Stimulated activated CD4-positive, alpha-beta T cell treated with anti-CD3 and anti-CD28 coated beads, Interleukin-15, amount 100 ng/mL, for 48 hours (primary cell): ENCODE results near the gene HSP90AB1.

Experiments used
- DNase-seq, 2 donors: peaks; one replicate each; pipeline ENCODE4 v3.0.0-alpha.2; 2020; ENCODE audit warnings: low read depth in 2 of 2

Gene HSP90AB1

DNA sequence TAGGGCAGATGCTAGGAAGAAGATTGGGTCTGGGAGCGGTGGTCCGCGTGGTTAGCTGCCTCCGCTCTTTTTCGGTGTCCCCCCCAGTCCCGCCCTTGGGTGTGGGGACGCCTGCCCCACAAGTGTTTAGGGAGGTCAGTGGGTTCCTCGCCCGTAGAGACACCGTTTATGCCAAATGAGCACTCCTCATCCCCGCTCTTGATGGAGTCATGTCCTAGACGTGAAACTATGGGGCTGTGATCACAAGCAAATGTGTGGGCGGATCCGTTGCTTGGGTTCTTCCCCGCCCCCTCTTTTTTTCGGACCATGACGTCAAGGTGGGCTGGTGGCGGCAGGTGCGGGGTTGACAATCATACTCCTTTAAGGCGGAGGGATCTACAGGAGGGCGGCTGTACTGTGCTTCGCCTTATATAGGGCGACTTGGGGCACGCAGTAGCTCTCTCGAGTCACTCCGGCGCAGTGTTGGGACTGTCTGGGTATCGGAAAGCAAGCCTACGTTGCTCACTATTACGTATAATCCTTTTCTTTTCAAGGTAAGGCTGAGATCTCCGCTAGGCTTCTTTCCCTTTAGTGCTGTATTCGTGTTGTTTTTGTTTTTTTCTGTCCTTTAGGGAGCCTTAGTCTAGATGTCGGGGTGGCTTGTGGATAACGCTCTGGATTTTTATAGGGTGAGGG is at the start of gene HSP90AB1:
TSS of gene HSP90AB1 (plus strand) at position 439 of the 675 bp plus-strand sequence. CDS start 1,529 bp downstream, outside the sequence.
- DNase-seq, result peak; percentile 97 to 98

DNA sequence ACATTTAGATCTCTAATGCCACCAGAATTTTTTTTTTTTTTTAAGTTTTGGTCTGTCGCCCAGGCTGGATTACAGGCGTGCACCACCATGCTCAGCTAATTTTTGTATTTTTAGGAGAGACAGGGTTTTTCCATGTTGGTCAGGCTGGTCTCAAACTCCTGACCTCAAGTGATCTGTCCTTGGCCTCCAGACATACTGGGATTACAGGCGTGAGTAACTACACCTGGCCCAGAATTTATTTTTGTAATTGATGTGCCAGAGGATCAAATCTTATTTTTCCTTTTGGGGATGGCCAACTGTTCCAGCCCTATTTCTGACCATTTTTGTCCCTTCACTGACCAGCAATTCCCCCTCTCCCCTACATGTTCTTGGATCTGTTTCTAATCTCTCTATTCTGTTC is 48.2 kb upstream of the HSP90AB1 start:
- no peak for DNase-seq

DNA sequence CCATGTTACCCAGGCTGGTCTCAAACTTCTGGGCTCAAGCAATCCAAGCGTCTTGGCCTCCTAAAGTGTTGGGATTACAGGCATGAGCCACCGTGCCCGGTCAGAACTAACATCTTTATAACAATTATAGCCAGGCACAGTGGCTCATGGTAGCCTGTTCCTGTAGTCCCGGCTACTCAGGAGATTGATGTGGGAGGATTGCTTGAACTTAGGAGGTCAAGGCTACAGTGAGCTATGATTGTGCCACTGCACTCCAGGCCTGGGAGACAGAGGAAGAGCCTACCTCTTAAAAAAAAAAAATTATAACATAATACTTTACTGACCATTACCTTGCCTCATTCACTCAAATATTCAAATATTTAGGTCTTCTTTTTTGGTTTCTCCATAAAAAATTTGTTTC is 47.0 kb upstream of the HSP90AB1 start:
- no peak for DNase-seq

DNA sequence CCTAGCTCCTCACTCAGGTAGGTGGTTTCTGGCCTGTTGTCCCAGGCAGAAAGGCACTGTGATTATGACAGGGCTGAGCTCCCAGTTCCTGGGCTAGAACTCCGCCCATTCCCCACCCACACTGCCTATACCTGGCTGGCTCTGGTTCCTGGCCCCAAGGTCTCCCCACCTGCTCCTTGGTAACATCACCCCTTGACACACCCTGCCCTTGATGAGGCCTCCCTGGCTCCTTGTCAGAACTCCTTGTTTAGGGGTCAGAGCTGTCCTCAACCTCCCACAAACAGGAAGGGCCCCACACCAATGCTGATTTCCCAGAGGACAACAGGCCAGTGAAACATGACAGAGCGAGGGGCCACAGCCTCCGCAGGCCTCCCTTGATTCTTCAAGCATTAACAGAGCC is 45.7 kb upstream of the HSP90AB1 start:
- no peak for DNase-seq

GRCh38 chr6:44201638-44202303 is 45.1 kb upstream of the HSP90AB1 start:
- DNase-seq, result no peak

GRCh38 chr6:44202332-44202971 is 44.4 kb upstream of the HSP90AB1 start:
- no peak for DNase-seq

- DNase-seq, result no peak
Measured at GRCh38 chr6:44202972-44203750, 43.7 kb upstream of the HSP90AB1 start.

- DNase-seq, result no peak
Measured at GRCh38 chr6:44203955-44204354, 42.9 kb upstream of the HSP90AB1 start.

- no peak for DNase-seq
Measured at GRCh38 chr6:44207966-44208365, 38.9 kb upstream of the HSP90AB1 start.

DNA sequence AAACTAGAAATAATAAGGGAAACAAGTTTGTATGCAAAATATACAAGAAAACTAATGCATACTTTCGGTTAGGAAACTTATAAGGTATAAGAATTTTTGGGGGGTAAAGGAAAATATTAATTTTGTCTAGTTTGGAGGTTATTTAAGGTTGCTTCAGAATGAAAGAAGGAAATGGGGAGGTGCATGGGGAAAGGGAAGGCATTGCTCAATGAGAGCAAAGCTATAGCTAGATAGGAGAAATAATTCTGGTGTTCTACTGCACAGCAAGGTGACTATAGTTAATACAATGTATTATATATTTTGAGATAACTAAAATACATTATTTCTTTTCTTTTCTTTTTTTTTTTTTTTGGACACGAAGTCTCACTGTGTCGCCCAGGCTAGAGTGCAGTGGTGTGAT is 35.6 kb upstream of the HSP90AB1 start:
- DNase-seq, result no peak

- no peak for DNase-seq
Measured at GRCh38 chr6:44214307-44214706, 32.6 kb upstream of the HSP90AB1 start.

- no peak for DNase-seq
Measured at GRCh38 chr6:44216677-44217331, 30.1 kb upstream of the HSP90AB1 start, which contains the start of gene MYMX. Gene MYMX (plus strand): TSS chr6:44216926. CDS start chr6:44217472, 546 bp downstream.

- no peak for DNase-seq
Measured at GRCh38 chr6:44217332-44218143, 29.4 kb upstream of the HSP90AB1 start.

- no peak for DNase-seq
Measured at GRCh38 chr6:44219053-44219814, 27.7 kb upstream of the HSP90AB1 start.

GRCh38 chr6:44219815-44220784 is 26.8 kb upstream of the HSP90AB1 start:
- DNase-seq, result no peak

DNA sequence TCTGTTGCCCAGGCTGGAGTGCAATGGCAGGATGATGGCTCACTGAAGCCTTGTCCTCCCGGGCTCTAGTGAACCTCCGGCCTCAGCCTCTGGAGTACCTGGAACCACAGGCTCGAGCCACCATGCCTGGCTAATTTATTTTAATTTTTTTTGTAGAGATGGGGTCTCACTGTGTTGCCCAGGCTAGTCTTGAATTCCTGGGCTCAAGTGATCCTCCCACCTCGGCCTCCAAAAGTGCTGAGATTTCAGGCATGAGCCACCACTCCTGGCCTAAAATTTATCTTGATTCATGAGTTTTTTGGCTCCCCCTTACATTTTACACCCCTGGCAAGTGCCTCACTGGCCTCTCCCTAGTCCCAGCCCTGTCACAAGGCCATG is 26.0 kb upstream of the HSP90AB1 start:
- no peak for DNase-seq

DNA sequence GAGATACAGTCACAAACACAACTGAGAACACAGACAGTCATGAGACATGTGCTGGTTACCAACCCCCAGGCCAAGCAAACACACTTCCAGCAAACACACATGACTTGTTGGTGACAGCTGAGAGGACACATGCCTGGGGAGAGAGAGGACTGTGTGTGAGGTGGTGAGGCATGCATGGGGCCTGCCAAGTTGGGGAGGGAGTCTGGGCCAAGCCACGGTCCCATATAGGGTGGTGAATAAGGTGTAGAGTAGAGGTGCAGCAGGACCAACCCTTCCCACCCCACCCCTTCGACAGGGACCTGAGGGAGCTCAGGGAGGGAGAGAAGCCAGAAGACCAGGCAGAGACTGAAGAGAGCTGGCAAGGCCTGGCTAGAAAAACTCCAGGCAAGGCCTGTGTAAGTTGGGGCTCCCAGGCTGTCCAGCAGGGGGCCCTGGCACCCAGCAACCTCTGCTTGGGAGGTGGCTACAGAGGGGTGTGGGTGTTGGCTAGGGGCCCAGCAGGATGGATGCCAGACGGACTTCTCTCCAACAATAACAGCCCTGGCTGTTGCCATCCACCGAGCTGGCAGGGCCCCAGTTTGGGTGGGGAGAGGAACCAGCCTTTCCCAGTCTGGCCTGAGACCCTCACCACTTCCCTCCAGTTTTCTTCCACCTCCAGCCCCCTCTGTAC is 25.5 kb upstream of the HSP90AB1 start:
- peak; percentile 64 to 67 for DNase-seq

GRCh38 chr6:44221961-44222335 is 25.0 kb upstream of the HSP90AB1 start:
- DNase-seq, result no peak
